GM15510 (cell line): Measurements from ENCODE around the gene RAPGEF1.

Experiments
- POLR2A ChIP-seq: IDR thresholded peaks from 3 replicates; pipeline ENCODE4 v1.6.1; 2011; ENCODE audit warnings: borderline replicate concordance; ENCODE audit not compliant: insufficient read length; ENCODE audit errors: extremely low read depth

Gene RAPGEF1

DNA sequence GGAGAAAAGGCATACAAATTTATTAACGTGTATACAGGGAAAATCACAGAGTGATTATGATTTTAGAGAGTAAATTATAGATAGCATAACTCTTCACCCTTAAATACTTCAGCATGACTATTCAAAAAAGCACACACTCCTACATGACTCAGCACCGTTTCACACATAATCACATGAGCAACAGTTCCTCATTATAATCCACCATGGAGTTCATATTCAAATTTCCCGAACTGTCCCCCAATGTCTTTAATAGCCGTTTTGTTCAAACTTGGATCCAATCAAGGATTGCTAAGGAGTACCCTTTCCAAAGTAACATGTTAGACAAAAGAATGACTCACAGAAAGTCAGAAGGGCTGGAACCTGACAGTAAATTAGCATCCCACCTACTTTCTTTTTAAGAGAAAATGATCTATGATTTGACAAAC, 32.1 kb downstream of the RAPGEF1 start:
- no peak for TF ChIP-seq POLR2A

DNA sequence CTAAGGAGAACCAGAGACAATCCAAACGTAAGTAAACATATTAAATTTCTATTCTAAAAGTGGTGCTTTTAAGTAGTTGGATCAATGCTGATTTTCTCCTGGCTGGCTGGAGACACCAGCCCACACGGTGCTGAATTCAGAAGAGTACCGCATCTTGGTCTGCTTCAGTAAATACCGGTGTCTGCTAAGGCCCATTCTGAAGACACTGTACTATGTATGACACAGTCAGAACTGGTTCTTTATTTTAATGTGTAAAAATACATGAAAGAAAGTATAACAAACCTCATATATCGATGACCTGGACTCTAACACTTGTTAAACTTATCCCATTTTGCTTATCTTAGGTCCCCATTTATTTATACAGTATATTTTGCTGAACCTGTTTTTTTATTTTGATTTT, 32.8 kb downstream of the RAPGEF1 start:
- no peak for TF ChIP-seq POLR2A

DNA sequence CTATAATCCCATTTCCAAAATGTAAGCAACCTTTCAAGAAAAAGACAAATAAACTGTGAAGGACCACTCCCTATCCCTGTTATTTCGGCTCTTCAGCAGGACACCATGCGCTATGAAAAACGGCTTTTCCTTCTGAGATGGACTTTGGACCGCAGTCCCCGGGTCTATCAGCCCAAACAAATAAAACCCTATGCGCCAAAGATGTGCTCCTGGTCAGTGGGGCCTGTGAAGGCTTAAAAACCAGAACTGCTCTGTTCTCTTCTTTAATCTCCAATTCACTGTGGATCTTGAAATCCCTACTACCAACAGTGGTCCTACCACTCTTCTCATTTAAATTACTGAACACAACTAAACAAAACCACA, 33.3 kb downstream of the RAPGEF1 start:
- no peak for TF ChIP-seq POLR2A

DNA sequence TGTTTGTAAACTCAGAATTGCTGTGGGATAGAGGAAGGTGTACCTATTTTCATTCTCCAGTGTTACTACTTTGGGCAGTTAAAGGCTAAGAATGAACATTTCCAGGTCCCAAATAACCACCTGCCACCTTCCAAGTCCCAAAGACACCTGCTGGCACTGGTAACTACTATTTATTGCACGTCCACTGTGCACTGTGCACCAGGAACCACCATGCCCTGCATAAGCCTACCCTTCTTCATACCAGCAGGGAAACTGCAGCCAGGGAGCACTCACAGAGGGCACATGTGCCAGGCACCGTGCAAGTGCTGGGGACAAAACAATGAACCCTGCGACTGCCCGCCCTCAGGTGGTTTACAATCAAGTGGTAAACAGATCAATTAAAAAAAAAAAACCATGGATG, 34.9 kb downstream of the RAPGEF1 start:
- TF ChIP-seq POLR2A: no peak

DNA sequence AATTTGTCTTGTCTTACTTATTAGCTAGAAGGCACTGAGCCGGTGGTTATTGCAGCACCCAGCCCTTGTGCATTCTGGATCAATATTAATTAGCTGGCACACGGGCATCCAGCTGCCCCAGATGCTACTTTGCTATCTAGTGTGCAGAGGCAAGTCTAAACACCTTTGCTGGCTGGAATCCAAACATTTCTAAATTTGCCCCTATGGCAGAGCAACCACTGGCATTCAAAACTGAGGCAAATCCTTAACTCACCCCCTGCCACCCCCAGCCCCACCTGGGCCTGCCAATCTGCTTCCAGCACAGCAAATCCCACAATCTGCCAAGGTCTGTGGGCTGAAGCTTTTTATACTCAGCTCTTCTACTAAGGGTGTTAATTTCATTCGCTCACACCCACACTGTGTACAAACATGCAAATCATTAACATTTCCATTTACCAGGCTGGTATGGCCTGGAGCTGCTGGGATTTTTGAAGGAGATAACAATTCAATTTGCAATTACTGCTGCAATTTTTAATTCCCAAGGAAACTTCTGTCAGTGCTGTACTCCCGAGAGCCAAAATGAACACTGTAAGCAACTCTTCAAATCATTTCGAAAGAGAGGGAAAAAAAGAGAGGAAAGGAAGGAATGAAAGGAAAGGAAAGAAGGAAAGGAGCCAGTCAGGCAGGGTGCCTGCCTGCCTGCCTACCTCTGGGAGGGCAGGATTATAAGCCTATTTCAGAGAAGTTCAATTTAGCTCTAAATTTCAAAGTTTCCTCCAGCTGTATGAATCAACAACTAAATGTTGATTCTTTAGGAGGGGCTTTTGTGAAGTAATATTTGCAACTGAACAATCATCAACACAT, 35.5 kb downstream of the RAPGEF1 start:
- TF ChIP-seq POLR2A: no peak

DNA sequence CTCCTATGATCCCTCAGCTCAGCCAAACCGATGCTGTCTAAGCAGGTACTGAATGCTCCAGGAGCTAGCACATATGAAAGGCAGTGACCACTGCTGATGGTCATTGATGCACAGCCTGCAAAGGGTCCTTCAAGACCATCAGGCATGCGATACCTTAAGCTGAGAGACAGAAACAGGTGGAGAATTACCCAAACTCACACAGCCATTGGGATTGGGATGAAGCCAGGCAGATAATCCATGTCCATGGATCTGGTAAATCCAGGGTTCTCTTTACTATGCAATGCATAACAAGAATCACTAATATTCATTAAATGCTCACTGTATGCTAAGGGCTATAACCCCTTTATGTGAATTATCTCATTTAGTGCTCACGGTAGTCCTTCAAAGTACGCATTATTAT, 36.2 kb downstream of the RAPGEF1 start:
- TF ChIP-seq POLR2A: no peak

DNA sequence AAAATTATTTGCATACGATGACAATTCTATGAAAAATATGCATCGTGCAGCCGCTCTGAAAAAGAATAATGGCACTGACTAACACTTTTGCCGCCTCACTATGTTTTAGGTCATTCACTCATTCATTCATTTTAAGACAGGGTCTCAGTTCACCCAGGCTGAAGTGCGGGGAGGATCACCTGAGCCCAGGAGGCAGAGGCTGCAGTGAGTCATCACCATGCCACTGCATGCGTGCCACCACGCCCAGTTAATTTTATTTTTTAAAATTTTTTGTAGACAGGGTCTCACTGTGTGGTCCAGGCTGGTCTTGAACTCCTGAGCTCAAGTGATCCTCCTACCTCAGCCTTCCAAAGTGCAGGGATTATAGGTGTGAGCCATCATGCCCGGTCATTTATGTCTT, 37.0 kb downstream of the RAPGEF1 start:
- TF ChIP-seq POLR2A: no peak

DNA sequence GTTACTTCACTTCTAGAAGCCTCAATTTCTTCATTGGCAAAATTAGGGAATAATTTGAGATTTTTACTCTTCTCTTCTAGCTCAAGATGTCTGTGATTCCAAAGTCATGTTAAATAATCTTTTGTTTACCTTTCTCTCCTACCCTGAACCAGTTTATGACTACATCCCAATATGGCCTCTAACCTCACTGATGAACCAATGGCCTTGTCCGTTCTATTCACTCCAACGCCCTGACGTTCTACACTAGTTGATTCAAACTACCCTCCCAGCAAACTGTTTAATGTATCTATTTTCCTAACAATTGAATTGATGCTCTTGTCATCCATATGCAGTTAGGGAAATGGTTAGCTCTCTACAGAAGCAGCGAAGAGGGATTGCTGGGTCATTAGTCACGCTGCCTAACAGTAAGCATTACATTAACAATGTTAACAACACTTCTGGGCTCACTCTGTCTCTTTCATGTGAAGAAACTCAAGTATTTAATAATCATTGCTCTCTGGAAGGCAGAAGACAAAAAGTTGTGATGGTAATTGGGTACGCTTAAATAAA, 38.0 kb downstream of the RAPGEF1 start:
- no peak for TF ChIP-seq POLR2A

DNA sequence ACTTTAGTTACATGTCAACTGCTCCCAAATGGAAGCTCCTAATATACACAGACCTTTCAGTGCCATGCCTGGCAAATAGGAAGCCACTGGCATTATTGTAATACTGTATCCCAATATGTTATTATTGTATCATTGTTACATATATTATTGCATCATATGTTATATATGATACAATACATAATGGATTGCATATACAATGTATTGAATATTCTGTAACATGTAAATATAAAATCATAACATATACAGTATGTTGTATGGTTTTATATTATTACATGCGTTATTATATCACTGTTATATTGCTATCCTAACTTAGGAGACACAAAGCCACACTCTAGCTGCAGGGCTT, 38.5 kb downstream of the RAPGEF1 start:
- TF ChIP-seq POLR2A: no peak

DNA sequence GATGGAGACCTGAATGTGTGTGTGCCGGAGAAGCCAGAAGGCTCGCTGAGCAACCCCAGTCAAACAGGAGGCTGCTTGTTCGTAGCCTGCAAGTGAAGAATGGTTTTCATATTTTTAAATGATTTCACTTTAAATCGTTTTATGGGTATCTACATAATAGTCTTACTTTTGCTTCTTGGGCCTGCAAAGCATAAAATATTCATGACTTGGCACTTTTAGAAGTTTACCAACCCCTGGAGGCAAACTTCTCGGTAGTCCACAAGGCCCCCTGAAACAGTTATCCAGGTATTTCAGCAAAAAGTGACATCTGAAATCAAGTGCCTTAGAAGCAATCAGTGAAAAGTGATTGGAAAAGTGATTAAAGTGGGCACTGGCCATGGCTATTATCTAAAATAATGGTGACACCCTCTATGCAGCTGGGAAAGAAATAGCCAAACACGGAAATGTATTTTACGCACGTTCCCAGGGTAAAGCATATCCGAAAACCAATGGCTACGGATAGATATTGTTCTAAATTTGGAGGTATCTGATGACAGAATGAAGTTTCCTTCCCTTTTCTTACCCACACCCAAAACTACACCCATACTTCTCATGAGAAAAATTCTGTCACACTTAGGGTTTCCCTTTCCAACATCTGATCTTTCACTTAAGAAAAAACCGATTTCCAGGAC, 39.0 kb downstream of the RAPGEF1 start:
- TF ChIP-seq POLR2A: no peak

DNA sequence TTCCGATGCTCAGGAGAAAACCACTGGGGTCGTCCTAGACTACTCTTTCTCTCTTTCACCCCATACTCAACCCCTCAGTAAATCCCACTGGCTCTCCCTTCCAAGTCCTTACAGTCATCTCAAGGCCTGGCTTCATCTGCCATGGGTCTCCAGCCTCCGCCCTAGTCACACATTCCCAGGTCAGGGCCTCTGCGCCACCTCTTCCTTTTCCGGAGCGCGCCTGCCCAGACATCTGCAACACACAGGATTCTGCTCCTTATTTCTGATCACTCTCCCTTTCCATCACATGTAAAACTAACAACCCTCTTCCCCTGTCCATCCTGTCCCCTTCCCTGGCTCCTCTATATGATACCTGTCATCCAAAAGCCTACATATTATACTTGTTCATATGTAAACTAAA, 39.8 kb downstream of the RAPGEF1 start:
- no peak for TF ChIP-seq POLR2A

DNA sequence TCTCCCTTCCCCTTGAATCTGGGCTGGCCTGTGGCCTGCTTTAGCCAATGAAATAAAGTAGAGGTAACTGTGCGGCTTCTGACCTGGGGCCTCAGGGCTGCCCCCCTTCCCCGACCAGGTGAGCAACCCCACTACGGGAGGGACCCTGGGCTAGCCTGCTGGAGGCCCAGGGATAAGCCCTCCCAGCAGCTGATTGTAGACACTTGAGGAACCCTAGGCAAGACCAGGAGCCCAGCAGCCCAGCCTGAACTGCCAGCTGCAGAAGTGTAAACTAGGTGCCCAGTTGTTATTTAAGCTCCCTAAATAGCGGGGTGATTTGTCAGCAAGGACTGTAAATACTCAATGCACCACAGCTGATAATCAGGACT, 41.3 kb downstream of the RAPGEF1 start:
- no peak for TF ChIP-seq POLR2A

DNA sequence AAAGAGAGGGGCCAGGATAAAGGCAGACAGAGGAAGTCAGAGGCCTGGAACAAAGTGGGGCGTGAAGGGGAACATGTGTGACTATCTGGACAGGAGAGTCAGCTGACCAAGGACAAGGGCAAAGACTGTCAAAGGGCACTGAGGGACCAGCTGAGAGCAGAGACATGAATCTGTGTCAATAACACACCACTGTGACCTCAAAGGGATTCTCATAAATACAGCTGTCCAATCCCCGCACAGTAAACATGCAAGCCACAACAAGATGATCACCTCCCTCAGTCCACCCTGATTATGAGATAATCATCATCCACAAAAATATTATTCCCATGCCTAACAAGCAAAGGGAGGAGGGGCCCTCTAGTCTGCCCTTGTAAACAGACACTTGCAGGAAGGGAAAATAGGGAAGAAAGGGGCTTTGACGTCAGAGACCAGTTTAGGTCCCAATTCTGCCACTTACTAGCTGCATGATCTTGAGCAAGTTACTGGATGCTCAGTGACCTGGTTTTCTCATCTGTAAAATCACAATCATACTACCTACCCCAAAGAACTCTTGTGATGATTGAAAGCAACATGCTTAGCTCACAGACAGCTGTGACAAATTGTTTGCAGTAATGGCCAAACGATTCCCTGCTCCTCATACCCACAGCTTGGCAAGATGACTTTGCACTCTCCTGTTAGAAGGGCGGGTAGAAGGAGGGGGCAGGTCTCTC, 41.8 kb downstream of the RAPGEF1 start:
- no peak for TF ChIP-seq POLR2A

DNA sequence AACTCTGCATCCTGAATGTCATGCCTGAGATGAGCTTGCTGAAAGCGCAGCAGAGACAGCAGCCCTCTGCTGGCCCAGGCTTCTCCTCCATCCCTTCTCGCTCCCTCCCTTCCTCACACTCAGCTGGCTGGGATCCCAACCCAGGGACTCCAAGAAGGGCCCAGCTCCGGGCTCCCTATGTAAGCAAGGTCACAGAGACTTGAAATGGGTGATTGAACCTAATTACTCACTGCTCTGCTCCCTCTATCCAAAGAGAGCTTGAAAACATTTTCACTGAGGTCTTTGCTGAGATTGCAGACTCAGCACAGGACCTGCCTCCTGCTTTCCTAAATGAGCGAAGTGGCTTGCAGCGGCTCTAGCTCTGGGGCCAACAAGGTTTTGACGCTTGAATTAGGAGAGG, 42.8 kb downstream of the RAPGEF1 start:
- TF ChIP-seq POLR2A: no peak

DNA sequence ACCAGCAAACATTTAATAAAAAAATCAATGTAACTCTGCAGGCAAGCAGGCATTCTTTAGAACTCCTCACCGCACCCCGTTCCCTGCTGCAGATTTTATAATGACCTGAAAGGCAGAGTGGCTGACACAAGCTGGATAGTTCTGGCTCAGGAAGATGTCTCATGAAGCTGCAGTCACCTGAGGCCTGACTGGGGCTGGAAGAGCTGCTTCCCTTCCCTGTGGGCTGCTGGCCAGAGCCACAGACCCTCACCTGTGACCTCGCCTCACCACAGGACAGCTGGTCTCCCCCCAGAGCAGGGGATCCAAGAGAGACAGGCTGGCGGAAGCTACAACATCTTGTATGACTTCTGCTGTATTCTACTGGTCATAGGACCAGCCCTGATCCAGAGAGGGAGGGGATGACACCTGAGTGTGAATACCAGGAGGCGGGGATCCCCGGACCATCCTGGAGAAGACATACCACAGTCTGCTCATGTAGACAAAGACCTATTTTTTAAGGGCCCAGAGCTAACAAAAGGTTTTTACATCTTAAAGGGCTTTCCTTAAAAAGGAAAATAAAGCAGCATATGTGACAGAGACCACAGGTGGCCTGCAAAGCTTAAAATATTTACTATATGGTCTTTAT, 43.9 kb downstream of the RAPGEF1 start:
- TF ChIP-seq POLR2A: no peak
